ENCODE results near the gene SIRT6.

- no peak for TF ChIP-seq CTCF (IDR thresholded peaks at IDR 0.05 in 2 of 3, conservative IDR thresholded peaks at IDR 0.05 in 1 of 3; ENCODE audit: insufficient read depth in 2 of 3, low read depth in 1 of 3, low read length in 3 of 3)
- no peak for TF ChIP-seq CREB5 (CRISPR knock-in tag; IDR thresholded peaks at IDR 0.05)
- TF ChIP-seq ATF7 (IDR thresholded peaks at IDR 0.05) = no peak
- TF ChIP-seq POLR2A (conservative IDR thresholded peaks at IDR 0.05) = no peak
Measured at GRCh38 chr19:4174213-4174894, 8.0 kb downstream of the SIRT6 start.

Data from K562 (cell line).